Lung microvascular endothelial cell (primary cell): ENCODE results near the gene TBCA. TPM values are rescaled to one million over a fixed set of nuclear protein-coding genes. Genes with fewer than 3 reads are reported as not detected.

Experiments
- DNase-seq, 2 donors: peaks; one replicate each; pipeline versions ENCODE4 v3.0.0 to v3.0.0-alpha.2; 2010; ENCODE audit warnings: low read depth in 2 of 2
- total RNA-seq: library from RNA; depleted of rRNA; stranded (reverse); fragments of >200 nt; gene quantifications from 2 replicates; pipeline ENCODE4 v1.2.1, GENCODE V29; 2014

TBCA gene
- total RNA-seq, 1 donor from 2014 or later, result 91.9 TPM

DNA sequence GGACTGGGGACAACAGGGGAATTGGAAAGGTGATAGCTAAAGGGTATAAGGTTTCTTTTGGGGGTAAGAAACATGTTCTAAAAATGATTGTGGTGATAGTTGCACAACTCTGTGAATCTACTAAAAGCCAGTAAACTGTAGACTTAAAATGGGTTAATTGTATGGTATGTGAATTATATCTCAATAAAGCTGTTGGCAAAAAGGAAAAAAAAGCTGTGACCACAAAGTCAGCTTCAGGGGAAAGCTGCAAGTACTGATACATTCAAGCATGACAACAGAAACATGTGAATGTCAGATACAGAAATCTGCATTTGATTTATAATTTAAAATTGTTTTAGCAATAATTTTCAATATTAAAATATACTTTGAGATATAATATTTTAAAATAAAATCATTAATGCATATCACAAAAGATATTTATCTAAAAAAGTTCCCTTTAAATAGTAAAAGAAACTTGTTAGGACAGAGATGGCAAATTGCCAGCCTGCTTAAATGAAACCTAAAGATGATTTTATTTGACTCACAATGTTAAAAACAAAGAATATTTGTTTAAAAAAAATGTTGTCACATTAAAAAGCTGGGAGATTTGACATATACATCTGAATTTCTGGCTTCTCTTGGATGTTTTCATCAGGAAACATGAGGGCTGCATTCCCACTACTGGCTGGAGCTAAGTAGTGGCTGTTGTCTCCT is 66.0 kb downstream of the TBCA start:
- DNase-seq, result peak in 1 of 2 donors; percentile 20

DNA sequence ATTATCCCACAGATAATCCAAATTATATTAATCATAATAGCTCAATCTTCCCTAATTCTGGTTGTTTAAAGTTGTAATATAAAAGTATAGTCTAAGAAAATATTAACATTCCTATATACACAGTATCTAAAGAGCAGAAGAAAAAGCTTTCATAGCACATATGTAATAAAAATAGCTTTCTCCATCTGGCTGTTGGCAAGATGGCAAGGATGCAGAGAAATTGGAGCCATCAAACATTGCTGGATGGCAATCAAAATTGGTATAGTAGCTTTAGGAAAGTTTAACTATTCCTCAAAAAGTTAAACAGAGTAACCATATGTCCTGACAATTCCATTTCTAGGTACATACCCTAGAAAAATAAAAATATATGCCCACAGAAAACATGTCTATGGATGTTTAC is 66.8 kb downstream of the TBCA start:
- DNase-seq, result no peak

DNA sequence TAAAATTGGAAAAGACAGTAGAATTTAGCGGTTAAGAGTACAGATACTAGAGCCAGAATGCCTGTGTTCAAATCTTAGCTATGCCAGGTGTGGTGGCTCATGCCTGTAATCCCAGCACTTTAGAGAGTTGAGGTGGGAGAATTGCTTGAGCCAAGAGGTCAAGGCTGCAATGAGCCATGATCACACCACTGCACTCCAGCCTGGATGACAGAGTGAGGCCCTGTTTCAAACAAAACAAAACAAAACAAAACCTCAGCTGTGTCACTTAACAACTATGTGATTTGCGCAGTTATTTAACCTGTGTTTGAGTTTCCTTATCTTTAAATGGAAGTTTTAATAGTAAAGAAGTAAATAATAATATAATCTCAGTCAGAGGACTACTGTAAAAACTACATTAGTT is 68.3 kb downstream of the TBCA start:
- no peak for DNase-seq

DNA sequence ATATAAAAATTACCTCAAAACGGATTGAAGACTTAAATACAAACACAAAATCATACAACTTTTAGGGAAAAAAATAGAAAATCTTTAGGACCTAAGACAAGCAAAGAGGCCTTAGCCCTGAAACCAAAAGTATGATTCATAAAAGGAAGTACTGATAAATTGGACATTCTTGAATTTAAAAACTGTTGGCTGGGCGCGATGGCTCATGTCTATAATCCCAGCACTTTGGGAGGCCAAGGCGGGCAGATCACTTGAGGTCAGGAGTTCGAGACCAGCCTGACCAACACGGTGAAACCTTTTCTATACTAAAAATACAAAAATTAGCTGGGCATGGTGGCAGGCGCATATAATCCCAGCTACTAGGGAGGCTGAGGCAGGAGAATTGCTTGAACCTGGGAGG is 76.6 kb downstream of the TBCA start:
- peak in 1 of 2 donors; percentile 5 for DNase-seq

DNA sequence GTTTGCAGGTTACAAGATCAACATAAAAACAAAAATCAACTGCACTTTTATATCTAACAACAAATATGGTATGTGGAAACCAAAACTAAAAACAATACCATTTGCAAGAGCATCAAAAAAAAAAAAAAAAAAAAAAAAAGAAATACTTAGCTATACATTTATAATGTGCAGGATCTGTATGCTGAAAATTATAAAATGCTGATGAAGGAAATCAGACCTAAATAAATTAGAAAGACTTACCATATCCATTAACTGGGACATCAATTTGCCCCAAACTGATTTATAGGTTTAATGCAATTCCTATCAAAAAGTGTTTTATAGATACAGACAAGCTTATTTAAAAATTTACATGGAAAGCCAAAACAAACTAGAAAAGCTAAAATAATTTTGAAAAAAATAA is 77.2 kb downstream of the TBCA start:
- DNase-seq, result no peak

DNA sequence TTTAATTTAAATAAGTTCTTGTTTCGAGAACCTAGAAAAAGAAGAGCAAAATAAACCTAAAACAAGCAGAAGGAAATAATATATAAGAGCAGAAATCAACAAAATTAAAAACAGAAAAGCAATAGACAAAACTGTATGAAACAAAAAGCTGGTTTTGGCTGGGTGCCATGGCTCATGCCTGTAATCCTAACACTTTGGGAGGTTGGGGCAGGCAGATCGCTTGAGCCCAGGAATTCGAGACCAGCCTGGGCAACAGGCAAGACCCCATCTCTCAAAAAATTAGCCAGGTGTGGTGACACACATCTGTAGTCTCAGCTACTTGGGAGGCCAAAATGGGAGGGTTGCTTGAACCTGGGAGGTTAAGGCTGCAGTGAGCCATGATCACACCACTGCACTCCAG is 78.4 kb downstream of the TBCA start:
- peak in 1 of 2 donors; percentile 1 for DNase-seq

DNA sequence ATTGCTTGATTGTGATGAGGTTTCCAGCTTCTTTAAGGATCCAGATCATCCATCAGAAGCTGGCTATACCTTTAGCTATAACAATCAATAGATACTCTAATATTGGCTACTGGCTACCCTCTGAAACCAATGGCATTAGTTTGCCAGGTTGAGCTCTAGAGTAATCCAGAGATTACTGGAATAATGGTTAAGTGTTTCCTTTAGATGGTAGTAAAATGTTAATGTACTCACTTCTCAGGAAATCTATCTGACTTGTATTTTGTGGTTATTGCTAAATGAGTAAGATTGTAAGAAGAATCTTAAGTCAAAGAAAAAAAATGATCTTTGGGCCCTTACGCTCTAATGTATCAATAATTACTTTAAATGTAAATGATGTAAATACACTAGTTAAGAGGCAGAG is 80.0 kb downstream of the TBCA start:
- no peak for DNase-seq

DNA sequence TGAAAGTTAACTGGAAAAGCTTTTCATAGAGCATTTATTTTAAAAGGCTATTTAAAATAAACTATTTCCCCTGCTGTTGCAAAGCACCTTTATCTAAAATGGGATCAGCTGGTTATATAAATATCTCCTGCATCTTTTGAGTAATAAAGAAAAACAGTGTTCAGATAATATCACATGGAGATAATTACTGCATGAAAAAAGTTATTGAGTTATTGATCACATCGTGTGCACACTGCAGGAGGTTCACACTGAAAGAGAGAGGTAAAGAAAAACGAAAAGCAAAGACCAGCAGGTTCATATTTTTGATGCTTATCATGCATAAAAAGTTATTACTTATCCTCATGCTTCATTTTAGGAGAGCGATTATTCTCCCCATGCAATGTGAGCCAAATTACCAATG is 82.2 kb downstream of the TBCA start:
- no peak for DNase-seq

DNA sequence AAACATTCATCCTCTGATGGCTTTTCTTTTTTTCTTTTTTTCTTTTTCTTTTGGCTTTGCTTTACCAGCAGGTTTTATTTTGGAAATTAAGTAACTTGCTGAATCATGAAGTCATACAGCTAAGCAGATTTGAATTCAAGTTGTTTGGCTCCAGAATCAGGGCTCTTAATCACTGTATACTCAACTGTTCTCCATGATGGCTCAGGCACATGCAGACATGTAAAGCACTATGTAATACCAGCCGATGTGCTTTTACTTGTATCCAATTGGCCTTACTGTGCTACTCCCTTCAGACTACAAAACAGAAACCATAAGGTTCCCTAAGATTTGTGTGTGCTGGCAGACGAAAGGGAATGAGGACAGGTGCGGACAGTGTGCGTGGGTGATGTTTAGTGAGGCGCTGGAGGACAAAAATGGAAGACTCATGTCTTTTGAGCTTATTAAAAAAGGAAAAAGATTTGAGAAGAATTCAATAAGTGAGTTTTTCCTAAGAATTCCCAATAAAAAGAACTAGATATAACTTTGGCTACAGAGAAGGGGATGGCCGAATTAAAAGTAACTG is 92.9 kb downstream of the TBCA start:
- no peak for DNase-seq

DNA sequence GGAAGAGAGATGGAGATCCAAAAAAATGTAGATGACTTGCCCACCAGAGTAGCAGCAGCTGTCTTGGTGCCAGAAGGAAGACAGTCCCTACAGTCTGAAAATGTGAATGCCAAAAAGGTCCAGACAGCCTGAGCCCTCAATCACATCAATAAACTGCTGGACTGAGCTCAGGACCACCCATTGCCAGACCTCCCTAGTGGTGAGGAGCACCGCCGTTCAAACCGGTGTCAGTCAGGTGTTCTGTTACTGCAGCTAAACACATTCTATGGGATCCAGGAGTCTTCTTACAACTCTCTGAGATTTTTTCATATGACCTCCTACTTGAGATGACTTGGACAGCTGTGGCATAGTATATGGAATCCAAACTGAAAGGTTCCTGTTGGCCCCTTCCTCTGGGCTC is 105.6 kb downstream of the TBCA start:
- no peak for DNase-seq

DNA sequence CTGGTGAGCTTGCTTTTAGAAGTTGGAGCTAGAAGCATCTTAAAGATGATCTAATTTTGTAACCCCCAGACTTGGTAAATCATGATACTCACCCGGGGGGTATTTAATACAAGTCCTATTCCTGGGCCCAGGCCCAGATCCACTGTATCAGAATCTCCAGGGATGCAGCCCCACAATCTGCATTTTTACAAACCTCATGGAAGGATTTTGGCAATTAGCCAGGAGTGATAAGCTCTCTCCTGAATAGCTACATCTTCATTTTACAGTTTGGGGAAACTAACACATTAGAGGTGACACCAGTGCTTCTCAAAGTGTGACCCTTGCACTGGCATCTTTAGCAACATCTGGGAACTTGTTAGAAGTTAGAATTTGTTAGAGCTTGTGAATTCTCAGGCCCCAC is 106.5 kb downstream of the TBCA start:
- DNase-seq, result no peak

DNA sequence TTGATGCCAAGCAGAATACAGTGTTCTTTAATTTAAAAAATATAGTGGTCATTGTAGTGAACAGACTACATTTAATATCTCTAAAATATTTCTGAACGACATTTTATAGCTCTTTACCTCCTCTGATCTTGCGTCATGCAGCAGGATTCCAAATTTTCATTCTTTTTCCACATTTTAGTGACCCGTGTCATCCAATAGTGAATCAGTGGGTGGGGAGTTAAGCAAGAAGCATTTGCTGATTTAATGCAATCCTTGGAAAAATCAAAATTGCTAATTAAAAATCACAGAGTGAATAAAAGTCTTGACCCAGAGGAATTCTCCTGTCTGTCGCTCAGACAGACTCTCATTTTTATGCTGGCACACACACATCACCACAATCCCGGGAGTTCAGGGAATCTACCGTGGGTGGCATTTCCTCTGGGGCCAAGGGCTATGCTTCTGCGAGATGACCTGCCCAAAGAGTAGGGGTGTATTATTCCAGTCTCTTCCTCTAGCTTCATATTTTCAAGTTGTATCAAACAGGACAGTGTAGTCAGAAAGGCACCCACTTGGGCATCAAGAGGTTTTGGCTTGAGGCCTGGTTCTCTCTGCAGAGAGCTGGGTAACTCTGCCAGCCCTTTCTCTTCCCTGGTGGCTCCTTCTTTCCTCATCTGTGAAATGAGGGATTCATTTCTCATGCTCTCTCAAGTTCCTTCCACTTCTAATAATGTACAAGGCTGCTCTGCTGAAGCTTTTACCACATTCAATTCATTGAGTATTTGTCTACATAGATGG is 112.9 kb downstream of the TBCA start:
- no peak for DNase-seq

DNA sequence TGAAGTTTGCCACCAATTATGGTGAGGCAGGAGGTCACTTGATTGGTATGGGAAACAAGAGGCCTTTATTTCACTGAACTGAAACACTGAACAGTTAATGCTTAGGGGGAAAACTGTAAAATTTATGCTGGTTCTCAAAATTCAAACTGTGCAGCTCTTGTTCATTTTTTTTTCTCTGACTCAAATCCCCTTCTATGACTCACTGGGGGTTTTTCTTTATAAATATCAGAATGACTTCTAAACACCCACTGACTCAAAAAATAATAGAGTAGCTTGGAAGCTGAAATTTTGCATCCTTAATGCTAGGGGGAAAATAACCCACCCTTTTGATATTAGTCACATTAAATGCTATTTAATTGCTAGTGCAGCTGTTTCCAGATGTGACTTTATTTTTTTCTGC is 113.5 kb downstream of the TBCA start:
- no peak for DNase-seq

DNA sequence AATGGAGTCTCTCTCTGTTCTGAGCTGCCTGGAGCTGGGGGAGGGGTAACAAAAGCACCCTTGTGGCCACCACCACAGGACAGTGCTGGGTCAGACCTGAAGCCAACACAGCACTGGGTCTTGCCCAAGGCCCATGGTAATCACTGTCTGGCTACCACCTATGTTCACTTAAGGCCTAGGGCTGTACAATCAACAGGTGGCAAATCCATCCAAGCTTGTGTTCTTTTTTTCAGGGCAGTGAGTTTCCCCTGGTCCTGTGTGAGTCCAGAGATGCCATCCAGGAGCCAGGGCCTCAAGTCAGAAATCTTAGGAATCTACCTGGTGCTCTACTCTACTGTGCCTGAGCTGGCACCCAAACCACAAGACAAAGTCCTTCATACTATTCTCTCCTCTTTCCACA is 117.5 kb downstream of the TBCA start:
- DNase-seq, result no peak

DNA sequence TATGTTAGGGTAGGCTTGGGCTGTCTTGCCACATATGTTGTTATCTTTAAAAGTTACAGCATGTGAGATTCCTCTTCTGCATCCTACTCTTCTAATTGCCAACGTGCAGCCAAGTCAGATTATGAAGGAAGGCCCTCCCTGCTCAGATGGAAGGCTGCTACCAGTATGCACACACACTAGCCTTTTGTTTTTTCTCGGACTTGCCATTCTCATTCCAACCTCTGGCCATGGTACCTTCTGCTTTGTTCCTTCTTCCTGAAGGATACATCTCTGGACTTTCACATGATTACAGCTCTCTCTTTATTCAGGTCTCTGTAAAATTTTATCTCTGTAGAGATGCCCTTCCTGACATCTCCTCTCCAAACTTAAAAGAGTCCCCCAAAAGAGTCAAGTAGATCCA is 124.8 kb downstream of the TBCA start:
- no peak for DNase-seq

DNA sequence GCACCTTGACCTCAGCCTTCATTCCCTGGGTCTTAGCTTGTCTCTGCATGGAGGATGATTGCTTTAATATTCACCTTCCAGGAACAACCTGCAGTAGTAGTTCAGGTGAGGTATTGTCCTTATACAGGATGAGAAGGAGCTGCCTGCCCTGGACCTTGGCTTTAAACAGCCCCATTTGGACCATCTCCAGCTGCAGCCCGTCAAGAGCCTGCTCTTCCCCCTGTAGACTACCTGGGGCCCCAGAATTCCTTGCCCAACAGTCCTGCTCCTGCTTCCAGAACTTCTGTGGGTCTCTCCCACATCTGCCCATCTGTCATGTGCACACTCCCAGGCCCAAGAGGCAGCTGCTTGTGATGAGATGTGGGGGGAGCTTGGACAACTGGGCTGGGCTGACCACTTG is 125.5 kb downstream of the TBCA start:
- no peak for DNase-seq

DNA sequence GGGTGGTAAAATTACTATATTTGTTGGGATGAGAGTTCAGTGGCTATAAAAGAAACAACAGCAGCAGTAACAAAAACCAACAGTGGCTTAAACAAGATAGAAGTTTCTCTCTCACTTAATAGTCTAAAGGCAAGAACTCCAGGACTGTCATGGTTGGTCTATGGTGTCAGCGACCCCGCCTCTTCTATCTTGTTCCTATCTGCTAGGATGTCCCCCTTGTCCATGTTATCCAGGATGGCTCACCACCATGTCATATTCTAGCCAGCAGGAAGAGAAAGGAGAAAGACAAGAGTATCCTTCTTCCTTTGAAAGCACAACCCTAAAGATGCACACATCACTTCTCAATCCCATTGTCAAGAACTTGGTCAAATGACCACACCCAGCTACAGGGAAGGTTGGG is 126.4 kb downstream of the TBCA start:
- DNase-seq, result no peak

DNA sequence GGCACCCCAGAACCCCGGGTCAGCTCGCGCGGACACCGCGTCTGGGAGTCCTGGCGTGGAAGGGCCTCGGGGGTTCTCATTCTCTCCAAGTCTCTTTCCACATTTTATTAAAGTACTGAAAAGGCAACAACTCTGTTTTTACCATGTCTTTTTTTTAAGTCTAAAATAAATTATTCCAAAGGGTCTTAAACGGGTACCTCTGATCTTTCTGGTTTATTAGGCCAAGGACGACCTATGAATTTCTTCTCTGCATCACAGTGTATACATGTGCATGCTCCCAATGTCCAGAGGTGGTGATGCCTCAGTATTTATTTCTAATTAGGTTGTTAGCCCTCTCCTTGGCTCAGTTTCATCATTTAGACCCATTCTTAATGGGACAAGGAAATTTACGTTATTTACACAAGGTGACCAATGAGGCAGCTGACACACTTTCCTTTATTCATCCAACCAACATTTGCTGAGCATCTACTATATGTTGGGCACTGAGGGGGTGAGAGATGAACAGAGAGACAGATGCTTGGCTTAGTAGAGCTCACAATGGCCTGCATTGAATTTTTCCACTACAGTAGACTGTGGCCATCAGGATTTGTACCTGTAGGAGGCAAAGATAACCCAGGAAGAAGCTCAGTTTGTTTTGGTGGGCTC is 130.0 kb downstream of the TBCA start:
- DNase-seq, result no peak

DNA sequence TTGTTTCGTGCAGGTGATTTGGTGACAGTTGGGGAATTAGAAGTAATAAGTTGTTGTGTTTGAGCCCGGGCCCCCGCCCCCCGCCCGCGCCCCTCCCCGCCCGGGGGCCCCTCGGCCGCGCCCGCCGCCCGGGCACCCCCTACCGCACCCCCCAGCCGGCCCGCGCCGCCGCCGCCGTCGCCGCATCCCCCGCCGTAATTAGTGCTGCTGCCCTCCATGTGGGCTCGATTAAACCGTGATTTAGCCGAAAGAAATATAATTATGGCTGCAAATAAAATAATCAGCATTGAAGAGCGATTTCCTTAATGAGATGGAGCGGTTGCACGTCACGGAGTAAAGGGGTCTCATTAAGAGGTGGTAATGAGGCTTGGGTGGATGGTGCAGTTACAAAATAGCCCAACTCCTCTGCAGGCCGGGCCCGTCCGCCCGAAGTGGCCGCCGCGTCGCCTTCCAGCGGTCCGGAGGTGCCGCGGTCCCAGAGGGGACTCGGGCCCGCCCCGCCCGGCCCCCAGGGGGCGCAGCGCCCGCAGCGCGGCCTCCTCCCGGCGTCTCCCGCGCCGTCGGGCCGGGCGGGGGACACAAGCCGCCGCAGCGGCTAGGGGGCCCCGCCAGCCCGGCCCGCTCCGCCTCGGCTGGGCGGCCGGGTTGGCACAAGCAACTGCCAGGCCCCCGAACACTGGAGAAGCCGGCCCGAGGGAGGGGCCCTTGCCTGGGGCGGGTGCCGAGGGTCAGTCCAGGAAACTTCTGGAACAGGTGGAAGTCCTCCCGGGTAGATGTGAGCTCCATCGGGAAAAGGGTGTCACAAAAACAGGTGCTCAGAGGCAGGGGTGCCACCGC is 130.8 kb downstream of the TBCA start:
- DNase-seq, result peak; percentile 31 to 56

DNA sequence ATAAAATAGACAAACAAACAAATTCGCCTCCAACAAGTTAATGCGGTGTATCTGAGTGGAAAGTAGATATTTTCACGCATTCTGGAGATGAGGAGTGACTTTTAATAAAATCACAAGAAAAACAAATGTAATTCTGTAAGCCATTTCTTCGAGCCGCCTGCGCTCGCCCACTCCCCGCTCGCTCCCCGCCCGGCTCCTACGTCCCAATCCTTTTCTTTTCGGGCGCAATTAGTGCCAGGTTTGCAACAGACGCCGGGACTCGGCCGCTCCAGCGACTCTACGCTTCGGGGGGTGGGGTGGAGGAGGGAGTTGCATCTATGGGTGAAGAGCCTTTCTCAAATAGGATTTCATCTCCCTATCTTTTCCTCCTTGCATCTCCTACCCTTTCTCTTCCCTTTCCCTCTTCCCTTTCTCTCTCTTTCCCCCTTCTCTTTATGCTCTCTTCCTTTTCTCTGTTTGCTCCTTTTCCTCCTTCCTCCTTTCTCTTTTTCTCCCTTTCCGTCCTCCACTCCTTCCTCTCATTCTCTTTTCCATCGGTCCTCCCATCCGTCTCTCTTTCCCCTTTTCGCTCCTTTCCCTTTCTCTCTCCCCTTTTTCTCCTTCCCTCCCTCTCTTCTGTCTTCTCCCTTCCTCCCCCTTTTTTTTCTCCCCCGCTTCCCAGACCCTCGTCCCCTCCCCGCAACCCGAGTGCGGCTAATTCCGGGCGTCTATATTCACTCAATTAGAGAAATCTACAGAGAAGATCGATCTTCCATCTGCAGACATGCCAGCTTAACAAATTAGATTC is 131.6 kb downstream of the TBCA start:
- DNase-seq, result no peak
